NK-92 (cell line): Measurements from ENCODE around the gene MAP3K13.

Experiments
- DNase-seq: peaks from one replicate; lab custom pipeline; 2025; ENCODE audit not compliant: unreplicated experiment; lab: John Stamatoyannopoulos, UW

Gene MAP3K13

DNA sequence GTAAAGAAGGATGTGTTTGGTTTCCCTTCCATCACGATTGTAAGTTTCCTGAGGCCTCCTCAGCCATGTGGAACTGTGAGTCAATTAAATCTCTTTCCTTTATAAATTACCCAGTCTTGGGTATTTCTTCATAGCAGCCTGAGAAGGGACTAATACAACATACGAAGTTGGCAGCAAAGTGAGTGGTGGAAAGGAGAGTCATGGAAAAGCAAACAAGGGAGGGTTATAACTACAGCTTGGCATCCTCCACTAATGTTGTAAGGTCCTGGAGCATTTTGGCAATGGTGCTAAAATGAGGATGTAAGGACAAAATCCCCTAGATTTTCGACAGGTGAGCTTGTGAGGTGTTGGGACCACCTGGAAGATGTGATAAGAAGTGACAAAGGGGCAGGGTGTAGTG lies 141.7 kb downstream of the MAP3K13 start:
- no peak for DNase-seq

GRCh38 chr3:185507883-185508282 lies 144.9 kb downstream of the MAP3K13 start:
- DNase-seq = no peak

DNA sequence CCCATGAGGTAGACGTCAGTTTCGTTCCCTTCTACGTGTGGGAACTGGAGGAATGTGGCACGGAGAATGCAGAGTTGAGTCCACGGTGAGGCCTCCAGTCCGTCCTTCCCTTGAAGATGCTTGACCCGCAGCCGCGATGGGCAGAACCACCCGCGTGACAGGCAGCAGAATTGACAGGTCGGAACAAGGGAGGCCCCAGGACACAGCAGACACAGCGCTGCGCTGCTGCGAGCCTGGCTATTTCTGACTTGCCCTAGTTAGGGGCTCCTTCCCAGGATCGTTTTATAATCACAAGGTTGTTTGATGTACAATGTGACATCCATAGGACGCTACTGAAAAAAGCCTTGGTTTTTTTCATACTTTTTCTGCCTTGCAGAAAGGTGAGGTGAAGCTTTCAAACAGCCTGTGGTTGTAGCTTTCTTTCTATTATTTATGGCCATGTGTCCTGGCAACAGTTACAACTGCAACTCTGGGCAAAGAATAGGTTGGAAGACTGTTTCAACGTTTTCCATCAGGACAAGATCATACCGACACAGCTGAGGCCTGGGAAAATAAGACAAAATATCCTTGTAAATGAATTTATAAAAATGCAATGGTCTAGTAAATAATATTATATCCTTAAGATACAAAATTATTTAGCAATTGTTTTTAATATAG lies 145.5 kb downstream of the MAP3K13 start:
- no peak for DNase-seq

- DNase-seq = no peak
Measured at GRCh38 chr3:185511711-185512110, 148.8 kb downstream of the MAP3K13 start.

DNA sequence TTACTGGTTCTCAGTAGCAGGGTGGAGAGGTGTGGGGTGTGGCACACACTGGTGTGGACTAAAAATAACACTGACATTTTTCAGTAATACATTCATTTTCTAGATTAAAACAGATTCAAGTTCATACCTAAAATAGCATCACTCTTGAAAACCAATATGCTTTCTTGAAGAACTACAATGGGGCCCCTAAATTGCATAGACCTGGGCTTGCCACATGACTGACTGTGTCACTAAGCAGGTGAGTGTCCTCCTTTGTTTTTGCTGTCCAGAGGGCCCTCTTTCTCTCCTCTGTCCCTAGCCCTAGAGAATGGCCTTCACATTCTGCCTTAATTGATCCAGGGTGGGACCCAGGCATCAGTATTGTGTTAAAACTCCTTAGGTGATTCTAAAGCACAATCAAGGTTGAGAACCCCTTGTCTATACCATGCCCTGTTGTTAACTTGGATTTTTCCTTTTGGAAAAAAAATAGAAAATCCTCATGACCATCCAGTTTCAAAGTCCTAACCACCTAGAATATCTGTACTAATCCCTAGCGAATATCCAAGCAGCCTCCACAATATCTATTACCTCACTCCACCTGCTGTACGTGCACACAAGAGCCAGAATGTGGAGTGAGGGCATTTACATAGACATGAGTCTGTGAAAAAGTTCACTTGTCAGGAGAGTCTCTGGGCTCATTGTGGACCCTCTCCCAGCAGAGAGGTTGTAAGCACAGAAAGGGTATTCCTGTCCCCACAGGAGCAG lies 154.6 kb downstream of the MAP3K13 start:
- no peak for DNase-seq

DNA sequence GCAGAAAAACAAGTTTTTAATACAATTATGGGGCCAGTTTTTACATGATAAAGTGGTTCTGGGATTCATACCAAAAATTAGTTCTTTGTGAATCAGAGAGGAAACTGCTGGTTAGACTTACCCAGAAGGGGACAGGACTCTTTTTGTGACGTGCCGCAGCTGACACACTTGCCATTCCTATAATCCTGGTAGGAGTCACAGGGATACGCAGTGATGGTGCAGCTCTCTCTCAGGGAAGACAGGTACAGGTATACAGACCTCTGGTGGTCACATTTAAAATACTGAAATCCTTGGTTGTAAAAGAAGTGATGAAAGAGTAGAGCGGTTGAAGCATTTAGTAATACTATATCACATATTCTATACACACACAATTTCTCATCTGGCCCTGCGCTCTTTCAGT lies 156.1 kb downstream of the MAP3K13 start:
- DNase-seq = no peak

GRCh38 chr3:185521349-185522138 lies 158.6 kb downstream of the MAP3K13 start:
- DNase-seq = no peak

DNA sequence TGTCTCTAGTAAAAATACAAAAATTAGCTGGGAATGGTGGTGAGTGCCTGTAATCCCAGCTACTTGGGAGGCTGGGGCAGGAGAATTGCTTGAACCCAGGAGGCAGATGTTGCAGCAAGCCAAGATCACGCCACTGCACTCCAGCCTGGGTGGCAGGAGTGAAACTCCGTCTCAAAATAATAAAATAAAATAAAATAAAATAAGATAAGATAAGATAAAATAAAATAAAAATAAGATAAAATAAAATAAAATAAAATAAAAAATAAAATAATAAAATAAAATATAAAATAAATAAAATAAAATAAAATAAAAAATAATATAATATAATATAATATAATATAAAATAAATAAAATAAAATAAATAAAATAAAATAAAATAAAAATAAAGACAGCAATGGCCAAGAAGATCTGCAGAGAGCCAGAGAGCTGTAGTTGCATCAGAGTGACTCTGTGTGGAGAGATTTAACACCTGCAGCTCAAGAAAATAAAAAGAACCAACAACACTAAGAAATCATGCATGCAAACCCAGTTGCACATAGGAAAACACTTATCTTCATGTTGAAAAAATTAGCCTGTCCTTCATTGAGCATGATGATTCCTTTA lies 163.5 kb downstream of the MAP3K13 start:
- DNase-seq = no peak

- DNase-seq = no peak
Measured at GRCh38 chr3:185527364-185527763, 164.4 kb downstream of the MAP3K13 start.

DNA sequence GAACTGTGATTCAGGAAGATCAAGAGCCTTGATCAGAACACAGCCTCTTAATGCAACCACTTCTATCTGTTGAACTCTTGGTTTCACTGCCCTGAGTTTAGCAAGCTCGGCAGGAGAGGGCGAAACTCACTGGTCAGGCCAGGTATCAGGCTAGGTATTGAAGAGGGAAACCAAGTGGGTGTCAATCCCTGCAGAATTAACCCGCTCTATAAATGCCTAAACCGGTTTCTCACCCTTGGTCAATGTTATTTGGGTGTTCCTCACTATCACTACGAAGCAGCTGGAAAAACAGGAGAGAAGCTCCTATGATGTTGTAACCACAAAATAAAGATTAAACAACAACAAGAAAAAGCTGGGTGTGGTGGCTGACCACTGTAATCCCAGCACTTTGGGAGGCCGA lies 165.6 kb downstream of the MAP3K13 start:
- no peak for DNase-seq

GRCh38 chr3:185530856-185531255 lies 167.9 kb downstream of the MAP3K13 start:
- DNase-seq = no peak

- no peak for DNase-seq
Measured at GRCh38 chr3:185532901-185533300, 170.0 kb downstream of the MAP3K13 start.

DNA sequence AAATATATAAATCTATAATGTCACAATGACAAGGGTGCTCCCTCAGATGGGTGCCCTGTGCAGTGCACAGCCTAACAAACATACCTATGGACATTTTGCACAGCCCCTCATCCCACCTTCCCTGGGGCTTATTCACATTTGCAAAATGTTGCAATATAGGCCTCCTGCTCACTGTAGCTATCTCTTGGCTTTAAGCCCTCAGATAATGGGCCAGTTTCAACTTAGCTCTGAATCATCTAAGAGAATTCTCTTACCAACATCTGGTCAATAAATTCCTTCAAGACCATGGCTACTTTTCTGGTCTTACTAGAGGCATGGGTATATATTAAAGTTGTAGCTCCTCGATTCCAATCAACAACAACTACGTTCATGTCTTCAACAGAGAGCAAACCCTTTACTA lies 171.6 kb downstream of the MAP3K13 start:
- no peak for DNase-seq

GRCh38 chr3:185537369-185537970 lies 174.5 kb downstream of the MAP3K13 start:
- DNase-seq = no peak
